H9 (cell line): ENCODE measurements around the gene DNAH8. TPM values are rescaled to one million over a fixed set of nuclear protein-coding genes. Genes with fewer than 3 reads are reported as not detected.

Experiments used
- DNase-seq: peaks from one replicate; pipeline ENCODE4 v3.0.0-alpha.2; 2017
- H2AFZ ChIP-seq: one replicate; pipeline ENCODE4 v1.6.1; 2013; ENCODE audit warnings: mild to moderate bottlenecking, low read length, control low read depth, moderate library complexity
- H2AK5ac ChIP-seq: 2 replicates; pipeline ENCODE4 v1.6.1; 2013; ENCODE audit warnings: low read length, control low read depth, mixed read lengths; ENCODE audit not compliant: insufficient read length
- H2BK120ac ChIP-seq: one replicate; pipeline ENCODE4 v1.6.1; 2013; ENCODE audit warnings: low read depth, mild to moderate bottlenecking, low read length, control low read depth, inconsistent platforms; ENCODE audit not compliant: poor library complexity, severe bottlenecking
- H2BK12ac ChIP-seq: 2 replicates; pipeline ENCODE4 v1.6.1; 2013; ENCODE audit warnings: low read length, control low read depth, mixed read lengths, low read depth; ENCODE audit not compliant: insufficient read length
- H2BK15ac ChIP-seq: 2 replicates; pipeline ENCODE4 v1.6.1; 2013; ENCODE audit warnings: low read depth, low read length, control low read depth
- H2BK20ac ChIP-seq: one replicate; pipeline ENCODE4 v1.6.1; 2013; ENCODE audit warnings: low read depth, mild to moderate bottlenecking, low read length, control low read depth, inconsistent platforms; ENCODE audit not compliant: poor library complexity, severe bottlenecking
- H2BK5ac ChIP-seq: 2 replicates; pipeline ENCODE4 v1.6.1; 2013; ENCODE audit warnings: low read length, control low read depth, mixed read lengths; ENCODE audit not compliant: insufficient read length
- H3K14ac ChIP-seq: 2 replicates; pipeline ENCODE4 v1.6.1; 2013; ENCODE audit warnings: low read length, control low read depth; ENCODE audit not compliant: insufficient read depth
- H3K18ac ChIP-seq: 2 replicates; pipeline ENCODE4 v1.6.1; 2013; ENCODE audit warnings: low read depth, mild to moderate bottlenecking, mixed read lengths, low read length, control low read depth; ENCODE audit not compliant: insufficient read length
- H3K23ac ChIP-seq: 2 replicates; pipeline ENCODE4 v1.6.1; 2013; ENCODE audit warnings: low read length, control low read depth, mixed read lengths, low read depth; ENCODE audit not compliant: insufficient read length
- H3K23me2 ChIP-seq: 2 replicates; pipeline ENCODE4 v1.6.1; 2013; ENCODE audit warnings: low read depth, mild to moderate bottlenecking, mixed read lengths, low read length, control low read depth; ENCODE audit not compliant: insufficient read length, poor library complexity, severe bottlenecking
- H3K27ac ChIP-seq: 2 replicates; pipeline ENCODE4 v1.5.1; 2013; ENCODE audit warnings: low read length, control low read depth, mixed read lengths, low read depth; ENCODE audit not compliant: insufficient read length
- H3K27me3 ChIP-seq: 2 replicates; pipeline ENCODE4 v1.6.1; 2013; ENCODE audit warnings: low read length, control low read depth, inconsistent platforms; ENCODE audit not compliant: insufficient read depth
- H3K4ac ChIP-seq: 2 replicates; pipeline ENCODE4 v1.6.1; 2013; ENCODE audit warnings: low read depth, mild to moderate bottlenecking, control low read depth, inconsistent platforms, low read length, moderate library complexity
- H3K4me1 ChIP-seq: 2 replicates; pipeline ENCODE4 v1.6.1; 2013; ENCODE audit warnings: low read length, control low read depth, inconsistent platforms; ENCODE audit not compliant: insufficient read depth
- H3K4me2 ChIP-seq: 2 replicates; pipeline ENCODE4 v1.6.1; 2013; ENCODE audit warnings: low read length, control low read depth, mixed read lengths; ENCODE audit not compliant: insufficient read length, insufficient read depth
- H3K56ac ChIP-seq: 2 replicates; pipeline ENCODE4 v1.6.1; 2013; ENCODE audit warnings: low read depth, mild to moderate bottlenecking, mixed read lengths, low read length, control low read depth; ENCODE audit not compliant: insufficient read length
- H3K79me1 ChIP-seq: 2 replicates; pipeline ENCODE4 v1.6.1; 2013; ENCODE audit warnings: low read depth, mild to moderate bottlenecking, moderate library complexity, low read length, control low read depth, inconsistent platforms; ENCODE audit not compliant: insufficient read depth, poor library complexity, severe bottlenecking
- H3K79me2 ChIP-seq: 2 replicates; pipeline ENCODE4 v1.6.1; 2013; ENCODE audit warnings: low read length, control low read depth, inconsistent platforms; ENCODE audit not compliant: insufficient read depth
- H3K9ac ChIP-seq: 2 replicates; pipeline ENCODE4 v1.6.1; 2013; ENCODE audit warnings: low read length, control low read depth, mixed read lengths; ENCODE audit not compliant: insufficient read length; ENCODE audit errors: extremely low read depth
- H3K9me3 ChIP-seq: one replicate; pipeline ENCODE4 v1.6.1; 2013; ENCODE audit warnings: low read depth, low read length, inconsistent platforms; ENCODE audit not compliant: control insufficient read depth
- H3T11ph ChIP-seq: one replicate; pipeline ENCODE4 v1.6.1; 2013; ENCODE audit warnings: mild to moderate bottlenecking, low read length, control low read depth, inconsistent platforms
- H4K20me1 ChIP-seq: one replicate; pipeline ENCODE4 v1.6.1; 2013; ENCODE audit not compliant: control insufficient read depth, insufficient read length, insufficient read depth
- H4K5ac ChIP-seq: 2 replicates; pipeline ENCODE4 v1.6.1; 2013; ENCODE audit warnings: low read depth, mild to moderate bottlenecking, mixed read lengths, low read length, control low read depth; ENCODE audit not compliant: insufficient read length
- H4K8ac ChIP-seq: replicated peaks from 2 replicates; pipeline ENCODE4 v1.6.1; 2013; ENCODE audit warnings: low read length, control low read depth, mixed read lengths, low read depth; ENCODE audit not compliant: insufficient read length
- H4K91ac ChIP-seq: 2 replicates; pipeline ENCODE4 v1.6.1; 2013; ENCODE audit warnings: low read depth, mild to moderate bottlenecking, moderate library complexity, mixed read lengths, low read length, control low read depth; ENCODE audit not compliant: insufficient read length
- H3K27ac Mint-ChIP-seq, 3 experiments: 2 replicates in 2 of 3; 3 replicates in 1 of 3; pipeline ENCODE4 v1.8.0; 2020 to 2021; ENCODE audit warnings: mixed read lengths in 3 of 3, mild to moderate bottlenecking in 1 of 3, moderate library complexity in 1 of 3
- H3K27me3 Mint-ChIP-seq: 2 replicates; pipeline ENCODE4 v1.8.0; 2021; ENCODE audit warnings: low read depth, mild to moderate bottlenecking, moderate library complexity, mixed read lengths
- H3K36me3 Mint-ChIP-seq, 3 experiments: 2 replicates in 2 of 3; 3 replicates in 1 of 3; pipeline ENCODE4 v1.8.0; 2020 to 2021; ENCODE audit warnings: low read depth in 3 of 3, mixed read lengths in 3 of 3; ENCODE audit not compliant: insufficient read depth in 1 of 3
- H3K4me1 Mint-ChIP-seq, 2 experiments: 2 replicates each; pipeline ENCODE4 v1.8.0; 2020; ENCODE audit warnings: mixed read lengths in 2 of 2
- H3K4me3 Mint-ChIP-seq, 2 experiments: 2 replicates in 1 of 2; 3 replicates in 1 of 2; pipeline ENCODE4 v1.8.0; 2020 to 2021; ENCODE audit warnings: mild to moderate bottlenecking in 2 of 2, mixed read lengths in 2 of 2, moderate library complexity in 1 of 2
- H3K9me3 Mint-ChIP-seq, 2 experiments: 2 replicates in 1 of 2; 3 replicates in 1 of 2; pipeline ENCODE4 v1.8.0; 2020; ENCODE audit warnings: mild to moderate bottlenecking in 2 of 2, mixed read lengths in 2 of 2, moderate library complexity in 1 of 2
- WGBS: extraction: QIAGEN DNeasy Blood & Tissue Kit; methylation state at CpG from one replicate; pipeline ENCODE4 v1.1.7; 2013; ENCODE audit warnings: missing lambda C conversion rate, low lambda C conversion rate, mixed read lengths; ENCODE audit not compliant: insufficient read length; ENCODE audit errors: extremely low coverage; 5-methylcytosine and 5-hydroxymethylcytosine counted together
- total RNA-seq: library from RNA; stranded (reverse); gene quantifications from 2 replicates; pipeline ENCODE4 v1.2.1, GENCODE V29; 2021
- TF ChIP-seq, protein P1 (sequence below): fragments of 200-600 bp; sonication (generic); conservative IDR thresholded peaks from 3 replicates; pipeline ENCODE4 v1.8.0; 2021; ENCODE audit warnings: antibody characterized with exemption, mild to moderate bottlenecking

The DNAH8 gene
- total RNA-seq, 1 experiment from 2014 or later = not detected

DNA sequence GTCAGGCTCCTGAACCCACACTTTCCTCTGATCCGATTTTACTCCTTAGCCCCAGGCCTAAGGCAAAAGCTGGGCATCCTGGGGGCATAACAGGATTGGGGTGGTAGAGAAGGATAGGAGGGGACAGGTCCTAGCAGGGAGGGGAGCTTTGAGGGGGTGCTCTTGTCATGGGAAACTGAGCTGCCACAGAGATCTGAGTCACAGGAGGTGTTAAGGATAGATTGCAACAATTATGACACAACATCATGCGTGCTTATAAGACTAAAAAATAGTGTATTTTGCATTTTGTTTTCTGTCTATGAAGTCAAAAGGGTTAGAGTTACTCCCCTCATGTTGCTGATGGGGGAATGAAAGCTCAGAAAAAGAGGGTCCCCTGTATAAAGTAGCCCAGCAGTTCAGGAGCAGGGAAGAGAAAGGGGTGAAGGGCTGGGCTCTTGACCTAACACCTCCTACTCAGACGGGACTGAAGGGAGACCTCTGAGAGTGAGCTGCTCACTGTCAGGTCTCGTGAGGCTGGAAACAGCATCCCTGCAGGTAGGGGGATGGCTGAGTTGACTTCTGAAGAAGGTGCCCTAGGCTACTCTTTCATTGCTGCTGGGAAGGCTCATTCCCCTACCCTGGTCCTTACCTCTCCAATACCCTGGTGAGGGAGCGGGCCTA, 335.5 kb downstream of the DNAH8 start:
- Histone ChIP-seq H3K9ac (no peak overlapping the region), H4K91ac (no peak overlapping the region), H4K5ac (no peak overlapping the region), H2BK15ac (no peak overlapping the region), H2BK20ac (no peak overlapping the region), H2AFZ (no peak overlapping the region), H3K4me1 (peaks cover 3% of the 10 kb centered on the region; the same call in 1 of the 2 replicates), H3K56ac (no peak overlapping the region), H3K23me2 (peaks cover 11% of the 10 kb centered on the region), H3K79me1 (no peaks in the 10 kb centered on the region), H3K27ac (no peak overlapping the region), H3K27me3 (peaks cover 21% of the 10 kb centered on the region; the same call in 1 of the 2 replicates), H2AK5ac (no peak overlapping the region), H3K4me2 (no peak overlapping the region), H4K20me1 (no peaks in the 10 kb centered on the region), H3T11ph (no peak overlapping the region), H2BK120ac (no peak overlapping the region), H3K4ac (no peak overlapping the region), H2BK5ac (no peak overlapping the region), H4K8ac (no peak overlapping the region), H2BK12ac (no peak overlapping the region), H3K18ac (no peak overlapping the region), H3K9me3 (no peaks in the 10 kb centered on the region), H3K23ac (no peak overlapping the region), H3K79me2 (no peaks in the 10 kb centered on the region), H3K14ac (no peak overlapping the region)
- H3K9me3 Mint-ChIP-seq = no peaks in the 10 kb centered on the region
- TF ChIP-seq, protein P1, sequence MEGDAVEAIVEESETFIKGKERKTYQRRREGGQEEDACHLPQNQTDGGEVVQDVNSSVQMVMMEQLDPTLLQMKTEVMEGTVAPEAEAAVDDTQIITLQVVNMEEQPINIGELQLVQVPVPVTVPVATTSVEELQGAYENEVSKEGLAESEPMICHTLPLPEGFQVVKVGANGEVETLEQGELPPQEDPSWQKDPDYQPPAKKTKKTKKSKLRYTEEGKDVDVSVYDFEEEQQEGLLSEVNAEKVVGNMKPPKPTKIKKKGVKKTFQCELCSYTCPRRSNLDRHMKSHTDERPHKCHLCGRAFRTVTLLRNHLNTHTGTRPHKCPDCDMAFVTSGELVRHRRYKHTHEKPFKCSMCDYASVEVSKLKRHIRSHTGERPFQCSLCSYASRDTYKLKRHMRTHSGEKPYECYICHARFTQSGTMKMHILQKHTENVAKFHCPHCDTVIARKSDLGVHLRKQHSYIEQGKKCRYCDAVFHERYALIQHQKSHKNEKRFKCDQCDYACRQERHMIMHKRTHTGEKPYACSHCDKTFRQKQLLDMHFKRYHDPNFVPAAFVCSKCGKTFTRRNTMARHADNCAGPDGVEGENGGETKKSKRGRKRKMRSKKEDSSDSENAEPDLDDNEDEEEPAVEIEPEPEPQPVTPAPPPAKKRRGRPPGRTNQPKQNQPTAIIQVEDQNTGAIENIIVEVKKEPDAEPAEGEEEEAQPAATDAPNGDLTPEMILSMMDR = no peak
- 0 out of 7 replicates have a peak overlapping the region, but pooled peaks of 1 of the 3 experiments have one; percentile 50 for H3K27ac Mint-ChIP-seq
- no peaks in the 10 kb centered on the region for H3K36me3 Mint-ChIP-seq
- DNase-seq = no peak
- no peak overlapping the region; a peak in 1 of 5 replicates for H3K4me3 Mint-ChIP-seq
- H3K4me1 Mint-ChIP-seq = peaks cover 22 to 30% of the 10 kb centered on the region in 2 experiments
- no CpG with 5 or more reads among the region's 5 CpGs for whole genome bisulfite sequencing
- peaks cover 70% of the 10 kb centered on the region for H3K27me3 Mint-ChIP-seq
